Common myeloid progenitor, CD34-positive (primary cell): Measurements from ENCODE around the gene EIF4G2.

Experiments used
- CTCF ChIA-PET: fragments of 350-600 bp; sonication (Branson Sonifier 250); formaldehyde crosslinking; loops from one replicate; lab custom pipeline; 2021; ENCODE audit warnings: antibody characterized with exemption; lab: Charles Lee
- POLR2A ChIA-PET: fragments of 350-600 bp; sonication (Branson Sonifier 250); formaldehyde crosslinking; loops from one replicate; lab custom pipeline; 2021; ENCODE audit warnings: antibody characterized with exemption; lab: Charles Lee
- DNase-seq, 3 donors: peaks; one replicate each; pipeline versions ENCODE4 v3.0.0 to v3.0.0-alpha.2; 2013
- H3K27ac ChIP-seq, 2 experiments: 1 replicate in 1 of 2; 2 replicates in 1 of 2; pipeline ENCODE4 v1.7.0; 2013; ENCODE audit warnings: inconsistent platforms in 2 of 2, low read length in 2 of 2, mild to moderate bottlenecking in 2 of 2, low read depth in 1 of 2, moderate library complexity in 1 of 2; ENCODE audit not compliant: severe bottlenecking in 2 of 2, insufficient read depth in 1 of 2, poor library complexity in 1 of 2
- H3K27me3 ChIP-seq, 5 experiments: replicated peaks in 2 of 5; 1 replicate in 3 of 5; 2 replicates in 2 of 5; pipeline versions ENCODE4 v1.6.1 to v1.7.0; 2013; ENCODE audit warnings: low read length in 4 of 5, mild to moderate bottlenecking in 2 of 5, moderate library complexity in 2 of 5, inconsistent platforms in 1 of 5; ENCODE audit not compliant: insufficient read depth in 5 of 5, control insufficient read depth in 4 of 5
- H3K36me3 ChIP-seq, 4 experiments: 1 replicate in 2 of 4; 2 replicates in 2 of 4; pipeline versions ENCODE4 v1.6.1 to v1.7.0; 2013; ENCODE audit warnings: low read length in 3 of 4, control low read depth in 1 of 4, mild to moderate bottlenecking in 1 of 4; ENCODE audit not compliant: control insufficient read depth in 4 of 4, insufficient read depth in 4 of 4
- H3K4me1 ChIP-seq, 4 experiments: 1 replicate in 3 of 4; 2 replicates in 1 of 4; pipeline versions ENCODE4 v1.6.1 to v1.7.1; 2013; ENCODE audit warnings: low read length in 3 of 4, mild to moderate bottlenecking in 3 of 4, control low read depth in 1 of 4, inconsistent platforms in 1 of 4, moderate library complexity in 1 of 4; ENCODE audit not compliant: control insufficient read depth in 4 of 4, insufficient read depth in 4 of 4; ENCODE audit errors: control extremely low read depth in 1 of 4
- H3K4me3 ChIP-seq, 7 experiments: 1 replicate in 4 of 7; 2 replicates in 3 of 7; pipeline versions ENCODE4 v1.5.1 to v1.7.0; 2013; ENCODE audit warnings: mild to moderate bottlenecking in 7 of 7, low read length in 6 of 7, moderate library complexity in 6 of 7, inconsistent platforms in 2 of 7, low read depth in 2 of 7, control low read depth in 1 of 7; ENCODE audit not compliant: insufficient read depth in 4 of 7, control insufficient read depth in 1 of 7; ENCODE audit errors: extremely low read depth in 1 of 7
- H3K9me3 ChIP-seq, 5 experiments: 1 replicate in 4 of 5; 2 replicates in 1 of 5; pipeline versions ENCODE4 v1.6.1 to v1.7.1; 2013; ENCODE audit warnings: low read length in 4 of 5, mild to moderate bottlenecking in 2 of 5, inconsistent platforms in 1 of 5, low read depth in 1 of 5, moderate library complexity in 1 of 5; ENCODE audit not compliant: control insufficient read depth in 4 of 5, insufficient read depth in 2 of 5; ENCODE audit errors: control extremely low read depth in 1 of 5
- WGBS: methylation state at CpG from one replicate; pipeline ENCODE4 v1.1.5; 2013; ENCODE audit not compliant: insufficient coverage; 5-methylcytosine and 5-hydroxymethylcytosine counted together

EIF4G2 gene

DNA sequence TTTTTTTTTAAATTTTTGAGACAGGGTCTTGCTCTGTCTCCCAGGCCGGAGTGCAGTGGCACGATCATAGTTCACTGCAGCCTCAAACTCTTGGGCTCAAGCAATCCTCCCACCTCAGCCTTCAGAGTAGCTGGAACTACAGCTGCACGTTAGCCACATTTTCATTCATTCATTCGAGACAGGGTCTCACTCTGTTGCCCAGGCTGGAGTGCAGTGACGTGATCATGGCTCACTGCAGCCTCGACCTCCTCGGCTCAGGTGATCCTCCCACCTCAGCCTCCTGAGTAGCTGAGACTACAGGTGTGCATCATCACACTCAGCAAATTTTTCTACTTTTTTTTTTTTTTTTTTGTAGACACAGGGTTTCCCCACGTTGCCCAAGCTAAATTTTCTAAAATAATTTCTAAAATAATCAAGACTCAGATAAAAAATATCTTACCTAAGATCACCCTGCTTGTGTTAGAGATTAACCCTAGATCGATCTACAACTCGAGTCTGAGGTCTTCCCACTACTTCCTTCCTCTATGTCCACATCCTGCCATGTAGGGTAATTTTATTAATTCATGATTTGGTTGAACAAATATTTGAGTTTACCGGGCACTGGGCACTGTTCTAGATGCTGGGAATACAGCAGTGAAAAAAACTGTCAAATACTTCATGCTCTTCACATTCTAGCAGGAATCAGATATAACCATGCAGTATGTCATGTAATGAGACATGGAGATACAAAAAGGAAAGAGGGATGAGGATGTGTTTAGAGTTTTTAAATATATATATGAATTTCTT is 15.1 kb downstream of the EIF4G2 start:
- CTCF ChIA-PET = interaction anchor here (1.0 to 6.2 kb wide), 30 partner anchors 10 to 1062 kb away, joined by 3 to 43 read pairs (median 6); partner anchors contain the start of genes EIF4G2 and ZBED5
- Histone ChIP-seq H3K27me3 (peaks cover 0 to 4% (median 0%) of the 10 kb centered on the region in 5 experiments), H3K36me3 (peaks cover 9 to 26% (median 22%) of the 10 kb centered on the region in 4 experiments), H3K4me3 (no peak overlapping the region), H3K27ac (no peak overlapping the region), H3K4me1 (peaks cover 0 to 15% (median 6%) of the 10 kb centered on the region in 4 experiments), H3K9me3 (no peaks in the 10 kb centered on the region)
- POLR2A ChIA-PET = interaction anchor here (0.8 to 1.9 kb wide), 2 partner anchors 9 to 15 kb away, joined by 4 to 5 read pairs; no protein-coding TSS in a partner anchor
- 83% methylated on average over 8 of the region's 11 CpGs for WGBS
- no peak for DNase-seq

DNA sequence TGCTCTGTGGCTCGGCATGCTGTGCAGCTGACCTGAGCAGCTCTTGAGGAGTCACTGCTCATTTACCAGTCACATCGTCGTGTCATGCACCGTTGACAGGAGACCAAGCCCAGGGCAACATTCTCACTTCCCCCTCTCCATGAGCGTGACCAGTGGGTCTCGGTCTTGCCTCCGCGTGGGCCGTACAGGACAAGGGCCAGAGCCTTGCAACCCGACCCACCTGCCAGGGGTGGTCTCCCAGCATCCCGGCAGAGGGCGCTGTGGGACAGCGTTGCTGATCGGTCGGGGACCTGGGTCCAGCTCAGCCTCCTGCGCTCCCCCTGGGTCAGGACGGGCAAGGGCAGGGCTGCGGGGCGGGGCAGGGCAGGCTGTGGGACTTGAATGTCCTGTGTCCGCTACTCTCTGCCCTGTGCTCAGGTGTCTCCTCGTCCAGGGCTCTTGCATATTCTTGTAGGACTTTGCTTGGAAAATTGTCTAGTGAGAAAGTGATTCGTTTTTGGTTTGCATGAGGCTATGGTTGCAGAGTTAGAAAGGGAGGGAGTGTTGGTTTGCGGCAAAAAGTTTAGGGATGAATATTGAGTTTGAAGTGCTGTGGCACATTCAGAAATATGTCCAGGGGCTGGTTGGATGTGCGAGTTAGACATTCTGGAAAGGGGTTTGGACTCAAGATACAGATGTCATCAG is 16.2 kb downstream of the EIF4G2 start:
- 7% methylated on average over 20 of the region's 24 CpGs for WGBS
- no peak overlapping the region for H3K27ac ChIP-seq
- peaks cover 6 to 15% (median 13%) of the 10 kb centered on the region in 4 experiments for H3K36me3 ChIP-seq
- peaks cover 0 to 15% (median 6%) of the 10 kb centered on the region in 4 experiments for H3K4me1 ChIP-seq
- peak overlapping the region in 4 of 7 experiments; percentile 25 to 69 (median 40) for H3K4me3 ChIP-seq
- peaks cover 0 to 4% (median 0%) of the 10 kb centered on the region in 5 experiments for H3K27me3 ChIP-seq
- H3K9me3 ChIP-seq = no peaks in the 10 kb centered on the region
- peak; percentile 72 to 80 (median 76) for DNase-seq
- POLR2A ChIA-PET = interaction anchor here (0.8 to 1.9 kb wide), 3 partner anchors 10 to 14 kb away, joined by 3 to 5 read pairs (median 4); no protein-coding TSS in a partner anchor
- CTCF ChIA-PET = interaction anchor here (0.6 to 6.2 kb wide), 42 partner anchors 9 to 1015 kb away, joined by 3 to 43 read pairs (median 4); partner anchors contain the start of genes EIF4G2 and ZBED5

DNA sequence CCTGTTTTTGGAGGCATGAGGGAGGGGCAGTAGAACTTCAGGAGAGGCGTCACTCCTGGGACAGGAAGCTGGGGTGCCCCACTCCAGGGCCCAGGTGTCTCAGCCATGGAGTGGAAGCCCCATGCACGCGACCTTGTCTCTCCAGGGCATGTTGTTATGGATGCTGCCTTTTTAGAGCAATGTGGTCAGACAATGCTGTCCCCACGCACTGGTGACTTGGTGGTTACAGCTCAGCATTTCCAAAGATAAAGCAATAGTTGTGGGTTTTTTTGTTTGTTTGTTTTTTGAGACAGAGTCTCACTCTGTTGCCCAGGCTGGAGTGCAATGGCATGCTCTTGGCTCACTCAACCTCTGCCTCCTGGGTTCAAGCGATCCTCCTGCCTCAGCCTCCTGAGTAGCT is 22.3 kb downstream of the EIF4G2 start:
- CTCF ChIA-PET = interaction anchor here (0.7 to 1.4 kb wide), 3 partner anchors 42 to 235 kb away, joined by 3 to 4 read pairs (median 3); no protein-coding TSS in a partner anchor

DNA sequence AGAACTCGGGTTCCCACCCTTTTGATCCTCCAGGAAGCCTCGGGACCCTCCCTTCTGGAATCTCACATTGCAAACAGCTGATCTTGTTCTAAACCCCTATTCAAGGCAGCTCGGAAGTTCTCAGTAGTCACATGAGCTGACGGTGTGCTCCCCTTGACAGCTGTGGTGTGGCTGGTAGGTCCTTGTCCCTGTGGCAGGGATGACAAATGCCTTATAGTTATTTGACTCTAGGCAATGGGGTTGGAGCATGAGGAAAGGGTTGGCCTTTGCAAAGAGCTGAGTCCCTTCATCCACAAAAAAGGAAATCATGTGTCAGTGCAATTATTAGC is 23.6 kb downstream of the EIF4G2 start:
- H3K4me3 ChIP-seq = no peak overlapping the region
- 96% methylated on average over 4 of the region's 4 CpGs for WGBS
- H3K4me1 ChIP-seq = peaks cover 0 to 5% (median 2%) of the 10 kb centered on the region in 4 experiments
- no peak overlapping the region for H3K27ac ChIP-seq
- no peaks in the 10 kb centered on the region for H3K9me3 ChIP-seq
- ChIA-PET CTCF (interaction anchor here (1.0 to 2.9 kb wide), 4 partner anchors 8 to 236 kb away, joined by 3 to 14 read pairs (median 8); no protein-coding TSS in a partner anchor), POLR2A (no interaction called here)
- peaks cover 0 to 1% (median 0%) of the 10 kb centered on the region in 5 experiments for H3K27me3 ChIP-seq
- no peak for DNase-seq
- peaks cover 0 to 3% (median under 1%) of the 10 kb centered on the region in 4 experiments for H3K36me3 ChIP-seq

More for the DNA sequence above, 22.3 kb downstream of the EIF4G2 start:
- Histone ChIP-seq H3K9me3 (no peaks in the 10 kb centered on the region), H3K27me3 (peaks cover 0 to 1% (median 0%) of the 10 kb centered on the region in 5 experiments), H3K4me3 (no peak overlapping the region), H3K4me1 (peaks cover 0 to 3% (median 1%) of the 10 kb centered on the region in 4 experiments), H3K36me3 (no peaks in the 10 kb centered on the region), H3K27ac (no peak overlapping the region)
- 87% methylated on average over 5 of the region's 5 CpGs for WGBS
- POLR2A ChIA-PET = no interaction called here
- DNase-seq = no peak

DNA sequence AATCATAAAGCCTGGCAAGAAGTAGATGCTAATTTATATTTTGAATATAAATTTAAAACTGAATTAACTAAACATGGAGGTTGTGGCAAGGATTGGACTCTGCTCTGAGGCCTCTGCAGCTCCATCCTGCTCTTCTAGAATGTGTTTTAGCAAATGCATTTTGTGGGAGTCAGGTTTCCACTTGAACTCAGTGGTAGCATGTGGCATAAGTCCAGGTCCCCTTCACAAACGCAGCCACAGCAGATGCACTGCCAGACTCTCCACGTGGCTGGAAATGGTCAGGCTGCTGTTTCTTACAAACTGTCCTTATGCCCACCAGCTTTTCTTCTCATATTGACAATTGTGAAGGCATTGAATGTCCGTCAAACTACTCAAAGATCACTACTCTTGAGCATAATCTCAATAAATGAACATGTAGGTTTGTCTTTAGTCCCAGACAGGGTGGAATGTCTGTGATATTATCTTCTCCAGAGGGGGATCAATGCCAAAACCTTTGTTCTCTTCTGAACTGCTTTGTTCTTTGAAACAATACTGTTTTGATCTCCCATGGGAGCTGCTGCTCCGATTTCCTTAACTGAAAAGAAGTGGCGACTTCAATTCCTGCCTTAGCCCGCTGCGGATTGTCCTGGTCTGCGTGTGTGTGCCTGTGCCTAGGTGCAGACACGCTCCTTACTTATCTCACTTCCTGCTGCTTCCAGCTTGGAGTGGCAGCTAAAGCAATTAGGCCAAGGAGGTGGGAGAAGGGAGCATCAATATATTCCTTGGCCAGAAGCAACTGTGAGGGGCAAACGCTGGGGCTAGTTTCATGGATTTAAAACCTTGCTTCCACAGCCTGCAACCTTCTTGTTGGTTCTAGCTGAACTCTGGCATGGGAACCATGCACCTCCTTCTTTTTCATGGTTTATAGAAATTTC is 24.2 kb downstream of the EIF4G2 start:
- H3K27ac ChIP-seq = no peak overlapping the region
- no peak for DNase-seq
- H3K27me3 ChIP-seq = peaks cover 0 to 1% (median 0%) of the 10 kb centered on the region in 5 experiments
- H3K4me3 ChIP-seq = no peak overlapping the region
- POLR2A ChIA-PET = no interaction called here
- WGBS = 98% methylated on average over 9 of the region's 10 CpGs
- H3K4me1 ChIP-seq = peaks cover 0 to 5% (median 2%) of the 10 kb centered on the region in 4 experiments
- CTCF ChIA-PET = interaction anchor here (1.0 to 2.9 kb wide), 4 partner anchors 8 to 237 kb away, joined by 3 to 14 read pairs (median 8); no protein-coding TSS in a partner anchor
- H3K36me3 ChIP-seq = peaks cover under 1 to 4% (median 3%) of the 10 kb centered on the region in 4 experiments
- H3K9me3 ChIP-seq = no peaks in the 10 kb centered on the region

DNA sequence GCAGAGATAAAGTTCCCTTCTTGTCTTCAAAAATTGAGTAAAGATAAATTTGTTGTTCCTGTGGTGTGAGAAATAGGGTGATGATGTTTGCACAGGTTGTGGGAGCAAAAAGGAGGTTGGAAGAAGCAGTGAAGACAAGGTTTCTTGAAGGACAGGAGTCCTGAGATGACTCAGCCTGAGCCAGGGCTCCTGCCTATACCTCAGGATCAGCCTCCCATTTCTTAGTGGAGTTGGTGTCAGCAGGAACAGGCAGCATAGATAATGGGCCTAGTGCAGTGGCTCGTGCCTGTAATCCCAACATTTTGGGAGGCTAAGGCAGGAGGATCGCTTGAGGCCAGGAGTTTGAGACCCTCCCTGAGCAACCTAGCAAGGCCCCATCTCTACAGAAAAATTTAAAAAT is 28.7 kb downstream of the EIF4G2 start:
- CTCF ChIA-PET = interaction anchor here (1.4 to 3.5 kb wide), 3 partner anchors 9 to 13 kb away, joined by 3 to 17 read pairs (median 6); no protein-coding TSS in a partner anchor

More for the DNA sequence above, 28.7 kb downstream of the EIF4G2 start:
- 100% methylated on average over 2 of the region's 2 CpGs for WGBS
- H3K27me3 ChIP-seq = no peaks in the 10 kb centered on the region
- no peaks in the 10 kb centered on the region for H3K9me3 ChIP-seq
- no peak overlapping the region for H3K27ac ChIP-seq
- peaks cover 0 to 18% (median 15%) of the 10 kb centered on the region in 4 experiments for H3K4me1 ChIP-seq
- POLR2A ChIA-PET = no interaction called here
- no peak overlapping the region for H3K4me3 ChIP-seq
- H3K36me3 ChIP-seq = peaks cover 18 to 32% (median 24%) of the 10 kb centered on the region in 4 experiments
- DNase-seq = no peak
